Esophagus muscularis mucosa (tissue), 4 donors: Measurements from ENCODE around the gene KLHL29. TPM values are rescaled to one million over a fixed set of nuclear protein-coding genes. Genes with fewer than 3 reads are reported as not detected.

Experiments used
- DNase-seq: peaks from one replicate; pipeline ENCODE4 v3.0.0-alpha.2; 2017; ENCODE audit errors: extremely low spot score
- H3K27ac ChIP-seq, 4 donors: fragments of 200-600 bp; sonication (generic); replicated peaks in 1 of 4; 1 replicate in 3 of 4; 2 replicates in 1 of 4; pipeline ENCODE4 v1.5.1; 2016 to 2019; ENCODE audit warnings: mild to moderate bottlenecking in 1 of 4
- H3K27me3 ChIP-seq, 4 donors: fragments of 200-600 bp; sonication (generic); one replicate each; pipeline versions ENCODE4 v1.5.1 to v1.6.0; 2016 to 2019
- H3K36me3 ChIP-seq, 4 donors: fragments of 200-600 bp; sonication (generic); one replicate each; pipeline ENCODE4 v1.5.1; 2016 to 2019
- H3K4me1 ChIP-seq, 4 donors: fragments of 200-600 bp; sonication (generic); one replicate each; pipeline ENCODE4 v1.5.1; 2016 to 2019
- H3K4me3 ChIP-seq, 4 donors: fragments of 200-600 bp; sonication (generic); 1 replicate in 2 of 4; 2 replicates in 2 of 4; pipeline ENCODE4 v1.5.1; 2016 to 2019; ENCODE audit warnings: mild to moderate bottlenecking in 4 of 4, moderate library complexity in 1 of 4
- H3K9me3 ChIP-seq, 4 donors: fragments of 200-600 bp; sonication (generic); 1 replicate in 3 of 4; 2 replicates in 1 of 4; pipeline ENCODE4 v1.5.1; 2016 to 2019
- CTCF ChIP-seq, 3 experiments: fragments of 200-600 bp in 2 of 3; fragments of 450-650 bp in 1 of 3; sonication (generic) in 2 of 3; IDR thresholded peaks; one replicate each; pipeline ENCODE4 v1.5.1; 2017 to 2019; ENCODE audit warnings: antibody characterized with exemption in 3 of 3, mild to moderate bottlenecking in 2 of 3, moderate library complexity in 1 of 3
- EP300 ChIP-seq: sonication (generic); formaldehyde crosslinking; IDR thresholded peaks from one replicate; pipeline ENCODE4 v1.6.1; 2017; ENCODE audit warnings: antibody characterized with exemption
- POLR2A ChIP-seq: fragments of 450-650 bp; IDR thresholded peaks from one replicate; pipeline ENCODE4 v1.6.1; 2017; ENCODE audit warnings: antibody characterized with exemption, moderate library complexity, mild to moderate bottlenecking, low read depth
- POLR2AphosphoS5 ChIP-seq, 2 donors: sonication (generic); formaldehyde crosslinking; IDR thresholded peaks; one replicate each; pipeline ENCODE4 v1.6.1; 2017; ENCODE audit warnings: antibody characterized with exemption in 2 of 2
- WGBS: methylation state at CpG from one replicate; pipeline ENCODE4 v1.1.5; 2018; 5-methylcytosine and 5-hydroxymethylcytosine counted together
- intact Hi-C: fragments of 100-400 bp; cut with DNase I; formaldehyde crosslinking; loops from one replicate; pipeline ENCODE4 v1.15.1; 2023
- total RNA-seq, 4 donors: library from RNA; depleted of rRNA; stranded (reverse); fragments of >200 nt; gene quantifications; one replicate each; pipeline versions ENCODE4 v1.1.0 to v1.2.1, GENCODE V29; 2016

Gene KLHL29
- total RNA-seq, 4 donors from 2014 or later, result 22.0 to 26.1 (median 23.4) TPM

- TF ChIP-seq CTCF (IDR thresholded peaks at IDR 0.05) (no peak), POLR2A (no peak), EP300 (peak; percentile 68), POLR2AphosphoS5 (IDR thresholded peaks at IDR 0.05) (peak; percentile 63 to 65)
- intact Hi-C loops, result loop anchor here (5.0 kb wide), 2 partner anchors 79 to 94 kb away; no protein-coding TSS in a partner anchor
- Histone ChIP-seq H3K36me3 (no peaks in the 10 kb centered on the region), H3K27ac (peak overlapping the region; percentile 87 to 94 (median 90)), H3K9me3 (no peaks in the 10 kb centered on the region), H3K4me1 (peaks cover 30 to 82% (median 78%) of the 10 kb centered on the region in 4 donors), H3K27me3 (no peaks in the 10 kb centered on the region), H3K4me3 (no peak overlapping the region)
- no peak for DNase-seq
- WGBS, result 51% methylated on average over 20 of the region's 20 CpGs
These were observed 138.6 kb downstream of the KLHL29 start for GRCh38 chr2:23523373-23524260.

- DNase-seq, result no peak
- intact Hi-C loops, result loop anchor here (5.0 kb wide), 2 partner anchors 78 to 93 kb away; no protein-coding TSS in a partner anchor
- H3K27ac ChIP-seq, result peak overlapping the region; percentile 87 to 94 (median 90)
- H3K27me3 ChIP-seq, result no peaks in the 10 kb centered on the region
- no peaks in the 10 kb centered on the region for H3K9me3 ChIP-seq
- peak overlapping the region in 1 of 4 donors; percentile 8 for H3K4me3 ChIP-seq
- peaks cover 24 to 75% (median 71%) of the 10 kb centered on the region in 4 donors for H3K4me1 ChIP-seq
- no peaks in the 10 kb centered on the region for H3K36me3 ChIP-seq
- TF ChIP-seq POLR2AphosphoS5 (IDR thresholded peaks at IDR 0.05) (peak in 1 of 2 donors; percentile 14), EP300 (peak; percentile 22), POLR2A (no peak)
- WGBS, result 59% methylated on average over 6 of the region's 19 CpGs
These were observed 139.3 kb downstream of the KLHL29 start for GRCh38 chr2:23524261-23524706.

- Histone ChIP-seq H3K4me3 (no peak overlapping the region), H3K27me3 (no peaks in the 10 kb centered on the region), H3K36me3 (no peaks in the 10 kb centered on the region), H3K9me3 (no peaks in the 10 kb centered on the region), H3K4me1 (peaks cover 23 to 73% (median 62%) of the 10 kb centered on the region in 4 donors), H3K27ac (peak overlapping the region; percentile 87 to 94 (median 90))
- intact Hi-C loops, result no loop called here
- 83% methylated on average over 15 of the region's 16 CpGs for WGBS
- TF ChIP-seq EP300 (no peak), CTCF (IDR thresholded peaks at IDR 0.05) (no peak), POLR2A (no peak), POLR2AphosphoS5 (IDR thresholded peaks at IDR 0.05) (no peak)
- no peak for DNase-seq
These were observed 140.3 kb downstream of the KLHL29 start for GRCh38 chr2:23525137-23525765.

- no peak overlapping the region for H3K4me3 ChIP-seq
- 85% methylated on average over 19 of the region's 19 CpGs for WGBS
- TF ChIP-seq CTCF (IDR thresholded peaks at IDR 0.05), result no peak
- TF ChIP-seq POLR2AphosphoS5 (IDR thresholded peaks at IDR 0.05), result no peak
- TF ChIP-seq POLR2A, result no peak
- no peak for TF ChIP-seq EP300
- DNase-seq, result no peak
- peaks cover 23 to 68% (median 53%) of the 10 kb centered on the region in 4 donors for H3K4me1 ChIP-seq
- H3K27ac ChIP-seq, result peak overlapping the region; percentile 87 to 94 (median 90)
- no peaks in the 10 kb centered on the region for H3K27me3 ChIP-seq
- intact Hi-C loops, result no loop called here
- H3K9me3 ChIP-seq, result no peaks in the 10 kb centered on the region
- H3K36me3 ChIP-seq, result no peaks in the 10 kb centered on the region
These were observed 141.1 kb downstream of the KLHL29 start for GRCh38 chr2:23526114-23526513.
